Neural cell (in vitro differentiated cells): ENCODE measurements around the gene RSPH1. TPM values are rescaled to one million over a fixed set of nuclear protein-coding genes. Genes with fewer than 3 reads are reported as not detected.

ENCODE experiments used
- H2AFZ ChIP-seq: fragments of 200-600, 300-800 bp; sonication (generic), shearing (Covaris generic); 2 replicates; pipeline ENCODE4 v1.6.0; 2014; ENCODE audit warnings: low read depth, mild to moderate bottlenecking, antibody characterized with exemption, low read length, moderate library complexity
- H3F3A ChIP-seq: fragments of 200-600 bp; shearing (Covaris generic); 2 replicates; pipeline ENCODE4 v1.6.1; 2016; ENCODE audit warnings: mild to moderate bottlenecking, moderate library complexity, mixed read lengths, antibody characterized with exemption, low read length; ENCODE audit not compliant: insufficient read depth, poor library complexity, severe bottlenecking
- H3K27ac ChIP-seq: fragments of 200-600, 300-800 bp; sonication (generic), shearing (Covaris generic); 2 replicates; pipeline ENCODE4 v1.5.1; 2014; ENCODE audit warnings: mild to moderate bottlenecking, low read length, moderate library complexity
- H3K27me3 ChIP-seq: fragments of 300-800, 200-600 bp; sonication (generic), shearing (Covaris generic); 2 replicates; pipeline ENCODE4 v1.6.0; 2014; ENCODE audit warnings: mild to moderate bottlenecking, low read depth, low read length, moderate library complexity; ENCODE audit not compliant: insufficient read depth
- H3K36me3 ChIP-seq: fragments of 300-800, 200-600 bp; sonication (generic), shearing (Covaris generic); 2 replicates; pipeline ENCODE4 v1.5.1; 2014; ENCODE audit warnings: mild to moderate bottlenecking, antibody characterized with exemption, low read length, moderate library complexity; ENCODE audit not compliant: insufficient read depth
- H3K4me2 ChIP-seq: fragments of 300-800, 200-600 bp; sonication (generic), shearing (Covaris generic); 2 replicates; pipeline ENCODE4 v1.6.0; 2014; ENCODE audit warnings: mild to moderate bottlenecking, low read length
- H3K4me3 ChIP-seq: fragments of 300-800, 200-600 bp; sonication (generic), shearing (Covaris generic); 2 replicates; pipeline ENCODE4 v1.5.1; 2014; ENCODE audit warnings: mild to moderate bottlenecking, low read length, moderate library complexity
- H3K79me2 ChIP-seq: fragments of 200-600 bp; shearing (Covaris generic); replicated peaks from 2 replicates; pipeline ENCODE4 v1.6.0; 2014; ENCODE audit warnings: mild to moderate bottlenecking, low read length, moderate library complexity; ENCODE audit not compliant: insufficient read depth
- H3K9ac ChIP-seq: fragments of 300-800, 200-600 bp; sonication (generic), shearing (Covaris generic); 2 replicates; pipeline ENCODE4 v1.6.1; 2016; ENCODE audit warnings: mild to moderate bottlenecking, low read length, mixed read lengths
- H3K9me2 ChIP-seq: fragments of 200-600 bp; shearing (Covaris generic); 2 replicates; pipeline ENCODE4 v1.6.1; 2016; ENCODE audit warnings: mild to moderate bottlenecking, low read length, mixed read lengths; ENCODE audit not compliant: insufficient read depth
- H3K9me3 ChIP-seq: fragments of 200-600, 300-800 bp; sonication (generic), shearing (Covaris generic); 2 replicates; pipeline ENCODE4 v1.6.1; 2016; ENCODE audit warnings: mild to moderate bottlenecking, mixed run types, low read length, moderate library complexity, mixed read lengths
- H4K20me1 ChIP-seq: fragments of 200-600 bp; shearing (Covaris generic); 2 replicates; pipeline ENCODE4 v1.6.1; 2016; ENCODE audit warnings: mild to moderate bottlenecking, mixed run types; ENCODE audit not compliant: insufficient read depth
- EP300 ChIP-seq: fragments of 450-650 bp; conservative IDR thresholded peaks from 2 replicates; pipeline ENCODE4 v1.6.1; 2014; ENCODE audit warnings: antibody characterized with exemption, mild to moderate bottlenecking, moderate library complexity; ENCODE audit not compliant: poor library complexity, severe bottlenecking
- EZH2 ChIP-seq: fragments of 200-600, 300-800 bp; shearing (Covaris generic), sonication (generic); IDR thresholded peaks from 2 replicates; pipeline ENCODE4 v1.6.1; 2014; ENCODE audit warnings: antibody characterized with exemption, low read length, borderline replicate concordance, mild to moderate bottlenecking; ENCODE audit not compliant: insufficient read depth, poor library complexity, severe bottlenecking
- MXI1 ChIP-seq: fragments of 450-650 bp; conservative IDR thresholded peaks from 2 replicates; pipeline ENCODE4 v1.6.1; 2014; ENCODE audit warnings: antibody characterized with exemption, mild to moderate bottlenecking; ENCODE audit not compliant: poor library complexity, severe bottlenecking
- POLR2AphosphoS5 ChIP-seq: IDR thresholded peaks from 2 replicates; pipeline ENCODE4 v1.6.1; 2012
- RAD21 ChIP-seq: fragments of 450-650 bp; conservative IDR thresholded peaks from 2 replicates; pipeline ENCODE4 v1.6.1; 2014; ENCODE audit warnings: antibody characterized with exemption, mild to moderate bottlenecking, moderate library complexity
- REST ChIP-seq: IDR thresholded peaks from 2 replicates; pipeline ENCODE4 v1.6.1; 2012; ENCODE audit warnings: borderline replicate concordance
- SMC3 ChIP-seq: fragments of 450-650 bp; conservative IDR thresholded peaks from 2 replicates; pipeline ENCODE4 v1.6.1; 2014; ENCODE audit warnings: antibody characterized with exemption, mild to moderate bottlenecking, moderate library complexity; ENCODE audit not compliant: poor library complexity
- TAF1 ChIP-seq: IDR thresholded peaks from 2 replicates; pipeline ENCODE4 v1.6.1; 2012; ENCODE audit warnings: low read depth
- polyA plus RNA-seq: library from polyadenylated mRNA; depleted of rRNA; stranded (reverse); fragments of >200 nt; gene quantifications from 2 replicates; pipeline ENCODE4 v1.2.3, GENCODE V29; 2014
- TF ChIP-seq, protein P1 (sequence below): fragments of 450-650 bp; IDR thresholded peaks from 2 replicates; pipeline ENCODE4 v1.5.1; 2014; ENCODE audit warnings: antibody characterized with exemption, mild to moderate bottlenecking, moderate library complexity; ENCODE audit not compliant: poor library complexity, severe bottlenecking

RSPH1 gene
- polyA plus RNA-seq, 1 donor from 2014 or later: 1.3 TPM

DNA sequence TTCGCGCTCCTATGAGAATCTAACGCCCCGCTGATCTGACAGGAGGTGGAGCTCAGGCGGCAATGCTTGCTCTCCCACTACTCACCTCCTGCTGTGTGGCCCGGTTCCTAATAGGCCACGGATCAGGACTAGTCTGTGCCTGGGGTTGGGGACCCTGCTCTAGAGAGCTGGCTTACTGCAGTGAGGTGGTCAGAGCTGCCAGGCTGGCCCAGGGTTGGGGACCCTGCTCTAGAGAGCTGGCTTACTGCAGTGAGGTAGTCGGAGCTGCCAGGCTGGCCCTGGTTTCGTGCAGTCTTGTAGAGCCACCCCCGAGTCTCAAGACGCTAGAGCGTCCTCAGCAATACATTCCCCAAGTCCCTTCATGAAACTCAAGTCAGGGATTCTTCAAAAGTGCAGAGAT, 45.1 kb upstream of the RSPH1 start:
- Histone ChIP-seq H3K9ac (no peak overlapping the region), H4K20me1 (no peaks in the 10 kb centered on the region), H3K4me3 (no peak overlapping the region), H3K9me2 (no peaks in the 10 kb centered on the region), H3K27ac (no peak overlapping the region), H3K4me2 (no peak overlapping the region), H3K79me2 (no peaks in the 10 kb centered on the region), H3K9me3 (no peaks in the 10 kb centered on the region), H3K36me3 (peaks cover 8% of the 10 kb centered on the region), H3F3A (no peaks in the 10 kb centered on the region), H2AFZ (no peak overlapping the region), H3K27me3 (no peaks in the 10 kb centered on the region)
- TF ChIP-seq, protein P1, sequence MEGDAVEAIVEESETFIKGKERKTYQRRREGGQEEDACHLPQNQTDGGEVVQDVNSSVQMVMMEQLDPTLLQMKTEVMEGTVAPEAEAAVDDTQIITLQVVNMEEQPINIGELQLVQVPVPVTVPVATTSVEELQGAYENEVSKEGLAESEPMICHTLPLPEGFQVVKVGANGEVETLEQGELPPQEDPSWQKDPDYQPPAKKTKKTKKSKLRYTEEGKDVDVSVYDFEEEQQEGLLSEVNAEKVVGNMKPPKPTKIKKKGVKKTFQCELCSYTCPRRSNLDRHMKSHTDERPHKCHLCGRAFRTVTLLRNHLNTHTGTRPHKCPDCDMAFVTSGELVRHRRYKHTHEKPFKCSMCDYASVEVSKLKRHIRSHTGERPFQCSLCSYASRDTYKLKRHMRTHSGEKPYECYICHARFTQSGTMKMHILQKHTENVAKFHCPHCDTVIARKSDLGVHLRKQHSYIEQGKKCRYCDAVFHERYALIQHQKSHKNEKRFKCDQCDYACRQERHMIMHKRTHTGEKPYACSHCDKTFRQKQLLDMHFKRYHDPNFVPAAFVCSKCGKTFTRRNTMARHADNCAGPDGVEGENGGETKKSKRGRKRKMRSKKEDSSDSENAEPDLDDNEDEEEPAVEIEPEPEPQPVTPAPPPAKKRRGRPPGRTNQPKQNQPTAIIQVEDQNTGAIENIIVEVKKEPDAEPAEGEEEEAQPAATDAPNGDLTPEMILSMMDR: no peak
- TF ChIP-seq REST: no peak
- TF ChIP-seq RAD21: no peak
- TF ChIP-seq EP300: no peak

DNA sequence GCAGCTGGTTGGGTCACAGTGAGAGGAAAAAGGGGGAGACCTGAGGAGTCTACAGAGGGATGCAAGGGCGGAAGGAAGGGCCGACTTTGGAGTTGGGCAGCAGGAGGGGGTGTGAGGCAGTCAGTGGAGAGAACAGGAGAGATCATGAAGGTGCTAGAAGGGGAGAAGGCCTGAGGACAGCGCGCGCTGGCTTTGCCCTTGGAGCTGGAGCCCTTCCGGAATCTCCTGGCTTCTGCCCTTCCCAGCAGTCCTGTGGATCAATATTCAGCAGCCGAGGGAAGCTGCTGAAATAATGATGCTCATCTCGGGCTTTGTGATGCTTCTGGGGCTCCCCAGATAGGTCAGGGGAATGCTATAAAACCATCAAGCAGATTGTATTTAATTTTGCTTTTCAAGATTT, 44.4 kb upstream of the RSPH1 start:
- H3K27me3 ChIP-seq: no peaks in the 10 kb centered on the region
- H3K4me2 ChIP-seq: no peak overlapping the region
- H3K36me3 ChIP-seq: peaks cover 2% of the 10 kb centered on the region
- no peak overlapping the region for H3K4me3 ChIP-seq
- TF ChIP-seq POLR2AphosphoS5 (no peak), MXI1 (no peak)
- H3K79me2 ChIP-seq: no peaks in the 10 kb centered on the region
- H2AFZ ChIP-seq: no peak overlapping the region
- no peaks in the 10 kb centered on the region for H3K9me3 ChIP-seq
- H4K20me1 ChIP-seq: no peaks in the 10 kb centered on the region
- H3K27ac ChIP-seq: no peak overlapping the region
- H3K9ac ChIP-seq: no peak overlapping the region
- no peaks in the 10 kb centered on the region for H3F3A ChIP-seq
- no peaks in the 10 kb centered on the region for H3K9me2 ChIP-seq

- Histone ChIP-seq H3K9me2 (no peaks in the 10 kb centered on the region), H3K36me3 (no peaks in the 10 kb centered on the region), H3K79me2 (no peaks in the 10 kb centered on the region), H3K27ac (no peak overlapping the region), H3F3A (no peaks in the 10 kb centered on the region), H4K20me1 (no peaks in the 10 kb centered on the region), H2AFZ (no peak overlapping the region), H3K9ac (no peak overlapping the region), H3K9me3 (no peaks in the 10 kb centered on the region), H3K27me3 (no peaks in the 10 kb centered on the region), H3K4me3 (no peak overlapping the region), H3K4me2 (no peak overlapping the region)
- TF ChIP-seq REST (no peak), POLR2AphosphoS5 (no peak), RAD21 (peak; percentile 44), MXI1 (no peak), TAF1 (no peak), SMC3 (peak; percentile 40), EZH2 (no peak), EP300 (no peak)
- TF ChIP-seq, protein P1: peak; percentile 27
These were observed 43.9 kb upstream of the RSPH1 start for GRCh38 chr21:42539931-42540343.
